ENCODE data around the gene ANKRD60.

GRCh38 chr20:58260006-58260405, 31.6 kb upstream of the ANKRD60 start:
- TF ChIP-seq POLR2A (IDR thresholded peaks at IDR 0.05): no peak
- TF ChIP-seq CTCF (IDR thresholded peaks at IDR 0.05): no peak
